Measurements from ENCODE around the gene CELA2A. TPM values are rescaled to one million over a fixed set of nuclear protein-coding genes. Genes with fewer than 3 reads are reported as not detected.

The CELA2A gene
- total RNA-seq, 2 experiments from 2014 or later, result not detected

GRCh38 chr1:15445390-15446122 lies 11.0 kb upstream of the CELA2A start:
- Histone ChIP-seq H3K9me3 (ENCODE audit: low read length) (no peaks in the 10 kb centered on the region), H2AFZ (ENCODE audit: low read length) (no peak overlapping the region), H3K79me2 (ENCODE audit: insufficient read depth, low read depth, low read length) (no peaks in the 10 kb centered on the region), H3K4me3 (ENCODE audit: low read depth, low read length, poor library complexity, severe bottlenecking) (no peak overlapping the region), H3K4me2 (ENCODE audit: low read length) (no peak overlapping the region), H4K20me1 (ENCODE audit: insufficient read depth, low read length) (no peaks in the 10 kb centered on the region), H3K9me2 (ENCODE audit: insufficient read depth, low read length) (no peaks in the 10 kb centered on the region), H3K4me1 (ENCODE audit: insufficient read depth, low read length, poor library complexity, severe bottlenecking) (no peaks in the 10 kb centered on the region), H3K36me3 (ENCODE audit: insufficient read depth, low read length) (no peaks in the 10 kb centered on the region), H3K27ac (ENCODE audit: low read depth, low read length, poor library complexity, severe bottlenecking) (no peak overlapping the region)
- CTCF ChIA-PET (ENCODE audit: unreplicated experiment), result no interaction called here
- POLR2A ChIA-PET, result no interaction called here
- intact Hi-C loops (cut with micrococcal nuclease; ENCODE audit: unreplicated experiment), result no loop called here
- BruUV-seq (replicated peaks), result no TSS peak
- TF ChIP-seq EZH2phosphoT487 (IDR thresholded peaks at IDR 0.05; ENCODE audit: borderline replicate concordance, low read depth, low read length) (no peak), CTCF (conservative IDR thresholded peaks at IDR 0.05; ENCODE audit: low read length) (no peak)
- DNase-seq (ENCODE audit: low spot score), result no peak

GRCh38 chr1:15446212-15446611 lies 10.3 kb upstream of the CELA2A start:
- no peak overlapping the region for H3K4me2 ChIP-seq (ENCODE audit: low read length)
- no peak for DNase-seq (ENCODE audit: low spot score)
- no peaks in the 10 kb centered on the region for H3K9me2 ChIP-seq (ENCODE audit: insufficient read depth, low read length)
- H3K36me3 ChIP-seq (ENCODE audit: insufficient read depth, low read length), result no peaks in the 10 kb centered on the region
- H4K20me1 ChIP-seq (ENCODE audit: insufficient read depth, low read length), result no peaks in the 10 kb centered on the region
- BruUV-seq (replicated peaks), result no TSS peak
- H3K9me3 ChIP-seq (ENCODE audit: low read length), result no peaks in the 10 kb centered on the region
- intact Hi-C loops (cut with micrococcal nuclease; ENCODE audit: unreplicated experiment), result no loop called here
- H3K79me2 ChIP-seq (ENCODE audit: insufficient read depth, low read depth, low read length), result no peaks in the 10 kb centered on the region
- no peak for TF ChIP-seq CTCF (conservative IDR thresholded peaks at IDR 0.05; ENCODE audit: low read length)
- no peak for TF ChIP-seq EZH2phosphoT487 (IDR thresholded peaks at IDR 0.05; ENCODE audit: borderline replicate concordance, low read depth, low read length)
- POLR2A ChIA-PET, result no interaction called here
- no peak overlapping the region for H3K4me3 ChIP-seq (ENCODE audit: low read depth, low read length, poor library complexity, severe bottlenecking)
- no peak overlapping the region for H3K27ac ChIP-seq (ENCODE audit: low read depth, low read length, poor library complexity, severe bottlenecking)
- no peak overlapping the region for H2AFZ ChIP-seq (ENCODE audit: low read length)
- H3K4me1 ChIP-seq (ENCODE audit: insufficient read depth, low read length, poor library complexity, severe bottlenecking), result no peaks in the 10 kb centered on the region
- CTCF ChIA-PET (ENCODE audit: unreplicated experiment), result no interaction called here

GRCh38 chr1:15448877-15449462 lies 7.6 kb upstream of the CELA2A start:
- Histone ChIP-seq H2AFZ (ENCODE audit: low read length) (no peak overlapping the region), H3K36me3 (ENCODE audit: insufficient read depth, low read length) (no peaks in the 10 kb centered on the region), H3K9me2 (ENCODE audit: insufficient read depth, low read length) (no peaks in the 10 kb centered on the region), H3K4me3 (ENCODE audit: low read depth, low read length, poor library complexity, severe bottlenecking) (no peak overlapping the region), H3K4me2 (ENCODE audit: low read length) (no peak overlapping the region), H3K4me1 (ENCODE audit: insufficient read depth, low read length, poor library complexity, severe bottlenecking) (no peaks in the 10 kb centered on the region), H3K27ac (ENCODE audit: low read depth, low read length, poor library complexity, severe bottlenecking) (no peak overlapping the region), H3K79me2 (ENCODE audit: insufficient read depth, low read depth, low read length) (no peaks in the 10 kb centered on the region), H3K9me3 (ENCODE audit: low read length) (no peaks in the 10 kb centered on the region), H4K20me1 (ENCODE audit: insufficient read depth, low read length) (no peaks in the 10 kb centered on the region)
- TF ChIP-seq EZH2phosphoT487 (IDR thresholded peaks at IDR 0.05; ENCODE audit: borderline replicate concordance, low read depth, low read length) (no peak), CTCF (conservative IDR thresholded peaks at IDR 0.05; ENCODE audit: low read length) (no peak)
- intact Hi-C loops (cut with micrococcal nuclease; ENCODE audit: unreplicated experiment), result no loop called here
- no peak for DNase-seq (ENCODE audit: low spot score)
- CTCF ChIA-PET (ENCODE audit: unreplicated experiment), result no interaction called here
- no TSS peak for BruUV-seq (replicated peaks)
- POLR2A ChIA-PET, result interaction anchor here (0.7 kb wide), 1 partner anchor 201 kb away, joined by 8 read pairs; no protein-coding TSS in a partner anchor
